DMS114 treated with DMSO at 0.1 percent for 48 hours (cell line): Measurements from ENCODE around the gene DUSP9.
"Not testable (repeated sequence)": the region's sequence is repeated elsewhere in the genome, so short reads cannot be mapped to it uniquely, and the experiment has no call there.

Experiments used
- DNase-seq: peaks from one replicate; lab custom pipeline; 2025; ENCODE audit not compliant: unreplicated experiment; lab: John Stamatoyannopoulos, UW

DUSP9 gene, protein sequence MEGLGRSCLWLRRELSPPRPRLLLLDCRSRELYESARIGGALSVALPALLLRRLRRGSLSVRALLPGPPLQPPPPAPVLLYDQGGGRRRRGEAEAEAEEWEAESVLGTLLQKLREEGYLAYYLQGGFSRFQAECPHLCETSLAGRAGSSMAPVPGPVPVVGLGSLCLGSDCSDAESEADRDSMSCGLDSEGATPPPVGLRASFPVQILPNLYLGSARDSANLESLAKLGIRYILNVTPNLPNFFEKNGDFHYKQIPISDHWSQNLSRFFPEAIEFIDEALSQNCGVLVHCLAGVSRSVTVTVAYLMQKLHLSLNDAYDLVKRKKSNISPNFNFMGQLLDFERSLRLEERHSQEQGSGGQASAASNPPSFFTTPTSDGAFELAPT

DNA sequence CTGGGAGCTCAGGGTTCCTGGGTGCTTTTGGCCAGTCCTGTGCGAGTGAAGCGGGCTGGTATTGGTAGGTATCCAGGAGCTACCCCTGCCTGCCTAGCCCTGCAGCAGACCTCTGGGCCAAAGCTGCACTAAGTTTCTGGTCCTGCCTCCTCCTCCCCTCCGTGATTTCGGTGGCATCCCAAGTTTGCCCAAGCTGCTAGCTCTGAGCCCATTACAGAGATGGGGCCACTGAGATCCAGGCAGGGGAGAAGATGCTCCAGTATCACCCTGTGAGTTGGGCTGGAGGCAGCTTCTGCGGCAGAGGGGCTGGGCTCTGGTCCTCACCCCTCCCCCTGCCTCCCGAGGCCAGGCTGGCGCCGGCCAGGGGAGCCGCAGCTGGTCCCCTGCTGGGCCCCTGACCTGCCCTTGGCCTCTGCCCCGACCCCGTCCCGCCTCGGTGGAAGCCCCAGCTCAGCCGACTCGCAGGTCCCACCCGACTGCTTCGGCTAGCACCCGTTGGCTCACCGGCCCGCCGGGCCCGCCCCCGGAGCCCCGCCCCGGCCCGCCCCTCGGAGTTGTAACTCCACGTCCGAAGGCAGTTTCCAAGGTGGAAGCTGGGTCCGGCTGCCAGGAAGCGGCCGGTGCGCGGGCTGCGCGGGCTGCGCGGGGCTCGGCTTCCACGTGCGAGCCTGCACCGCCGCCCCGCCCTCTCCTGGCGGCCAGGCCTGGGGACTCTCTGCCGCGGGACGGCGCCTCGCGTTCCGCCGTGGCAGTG lies at the start of gene DUSP9:
Gene DUSP9, plus strand, starts transcription at position 584 of the 754 bp plus-strand sequence. CDS start 751 bp downstream, outside the sequence.
- no peak for DNase-seq

DNA sequence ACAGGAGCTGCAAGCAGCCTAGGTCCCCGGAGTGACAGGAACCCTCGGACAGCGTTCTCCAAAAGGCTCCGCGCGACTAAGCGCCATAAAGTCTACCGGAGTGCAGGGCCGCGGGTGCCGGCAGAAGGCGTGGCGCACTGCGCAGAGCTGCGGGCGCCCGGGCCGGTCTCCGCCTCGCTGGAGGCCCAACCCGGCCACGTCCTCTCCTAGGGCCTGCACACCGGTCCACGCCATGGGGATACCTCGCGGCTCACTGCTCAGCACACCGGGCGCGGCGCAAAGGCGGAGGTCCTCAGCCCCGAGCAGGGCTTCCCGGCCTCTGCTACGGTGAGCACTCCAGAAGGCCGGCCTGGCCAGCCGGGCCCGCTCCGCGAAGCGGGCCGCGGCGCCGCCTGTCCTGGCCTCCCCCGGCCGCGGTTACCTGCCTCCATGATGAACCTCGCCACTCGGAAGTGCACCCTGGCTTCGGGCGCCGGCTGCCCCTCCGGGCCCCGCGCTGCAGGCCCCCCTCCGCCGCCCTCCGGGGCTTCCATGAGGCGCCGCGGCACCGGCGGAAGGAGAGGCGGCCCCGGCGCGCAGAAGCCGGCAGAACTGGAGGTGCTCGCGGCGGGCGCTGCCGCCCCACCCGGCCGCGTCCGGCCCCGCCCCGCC lies 48.3 kb upstream of the DUSP9 start, which contains the start of gene CCNQ:
Gene CCNQ, minus strand, starts transcription at position 599 of the 651 bp plus-strand sequence. Its CDS starts 66 bp downstream, at position 533.
- no peak for DNase-seq

DNA sequence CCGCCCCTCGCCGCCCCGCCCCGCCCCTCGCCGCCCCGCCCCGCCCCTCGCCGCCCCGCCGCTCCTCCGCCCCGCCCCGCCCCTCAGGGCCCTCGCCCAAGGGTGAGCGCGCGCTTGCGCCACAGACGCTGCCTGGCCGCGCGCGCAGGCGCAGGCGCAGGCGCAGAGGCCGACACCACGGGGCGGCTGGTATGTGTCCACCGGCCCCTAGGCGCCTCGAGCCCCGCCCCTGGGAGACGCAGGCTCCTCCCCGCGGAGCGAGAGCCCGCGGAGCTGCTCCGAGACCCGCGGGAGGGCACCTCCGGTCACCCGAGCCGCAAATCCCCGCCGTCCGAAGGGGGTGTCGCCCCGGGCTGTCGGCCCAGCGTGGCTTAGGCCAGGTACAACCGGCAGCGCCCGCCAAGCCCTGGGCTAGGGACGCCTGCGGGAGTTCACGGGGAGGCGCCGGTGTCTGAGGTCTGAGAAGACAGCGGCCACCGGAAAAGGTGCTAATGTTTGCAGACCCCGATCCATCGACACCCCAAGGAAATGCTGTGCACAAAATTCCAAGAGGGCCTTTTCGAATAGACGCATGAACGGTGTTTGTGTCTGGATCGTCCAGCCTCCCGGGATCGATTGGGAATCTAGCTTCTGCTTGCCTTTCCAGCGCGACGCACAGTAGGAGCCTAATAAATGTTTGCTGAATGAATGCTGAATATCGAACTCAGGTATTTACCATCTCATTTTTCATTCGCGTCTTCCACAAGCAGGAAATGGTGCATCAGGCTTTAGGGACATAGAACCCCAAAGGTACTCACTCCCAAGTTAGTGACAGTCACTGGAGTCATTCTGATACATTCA lies 47.6 kb upstream of the DUSP9 start:
- peak; percentile 57 for DNase-seq

DNA sequence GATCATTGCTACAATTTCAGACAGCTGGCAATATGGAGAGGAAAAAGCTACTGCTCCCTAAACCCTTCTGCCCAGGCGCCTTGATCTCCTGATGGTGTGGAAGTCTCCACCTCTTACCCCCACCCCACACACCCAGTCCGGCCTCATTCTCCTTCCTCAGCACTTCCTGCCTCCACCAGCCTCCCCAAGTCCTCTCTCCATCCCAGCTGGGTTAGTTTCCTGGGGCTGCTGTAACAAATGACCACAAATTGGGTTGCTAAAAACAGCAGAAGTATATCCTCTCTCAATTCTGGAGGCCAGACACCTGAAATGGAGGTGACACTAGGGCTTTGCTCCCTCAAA lies 47.0 kb upstream of the DUSP9 start:
- DNase-seq: no peak

GRCh38 chrX:153600921-153601320 lies 46.1 kb upstream of the DUSP9 start:
- DNase-seq: no peak

GRCh38 chrX:153601511-153602110 lies 45.4 kb upstream of the DUSP9 start:
- DNase-seq: no peak

GRCh38 chrX:153602601-153603000 lies 44.4 kb upstream of the DUSP9 start:
- no peak for DNase-seq

GRCh38 chrX:153603131-153603656 lies 43.8 kb upstream of the DUSP9 start:
- DNase-seq: no peak

DNA sequence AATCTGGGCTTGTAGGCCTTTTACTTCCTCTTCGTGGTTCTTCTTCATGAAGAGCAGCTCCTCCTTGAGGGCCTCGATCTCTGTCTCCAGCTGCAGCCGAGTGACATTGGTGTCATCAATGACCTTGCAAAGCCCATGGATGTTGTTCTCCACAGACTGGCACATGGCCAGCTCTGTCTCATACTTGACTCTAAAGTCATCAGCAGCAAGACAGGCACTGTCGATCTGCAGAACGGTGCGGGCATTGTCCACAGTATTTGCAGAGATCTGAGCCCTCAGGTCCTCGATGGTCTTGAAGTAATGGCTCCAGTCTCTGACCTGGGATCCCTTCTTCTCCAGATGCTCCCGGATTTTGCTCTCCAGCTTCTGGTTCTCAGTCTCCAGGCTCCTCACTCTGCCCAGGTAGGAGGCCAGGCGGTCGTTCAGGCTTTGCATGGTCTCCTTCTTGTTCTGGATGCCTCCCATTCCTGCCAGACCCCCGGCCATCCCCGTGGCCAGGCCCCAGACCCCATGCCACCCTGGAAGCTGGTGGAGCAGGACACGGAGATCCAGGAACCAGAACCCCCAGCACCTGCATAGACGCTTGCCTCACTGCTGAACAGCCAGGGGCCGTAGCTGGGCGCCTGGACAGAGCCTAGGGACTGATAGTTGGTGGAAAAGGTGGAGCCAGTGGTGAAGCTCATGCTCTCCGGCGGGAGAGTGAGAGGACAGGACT lies 42.2 kb upstream of the DUSP9 start:
- not testable (repeated sequence) for DNase-seq

DNA sequence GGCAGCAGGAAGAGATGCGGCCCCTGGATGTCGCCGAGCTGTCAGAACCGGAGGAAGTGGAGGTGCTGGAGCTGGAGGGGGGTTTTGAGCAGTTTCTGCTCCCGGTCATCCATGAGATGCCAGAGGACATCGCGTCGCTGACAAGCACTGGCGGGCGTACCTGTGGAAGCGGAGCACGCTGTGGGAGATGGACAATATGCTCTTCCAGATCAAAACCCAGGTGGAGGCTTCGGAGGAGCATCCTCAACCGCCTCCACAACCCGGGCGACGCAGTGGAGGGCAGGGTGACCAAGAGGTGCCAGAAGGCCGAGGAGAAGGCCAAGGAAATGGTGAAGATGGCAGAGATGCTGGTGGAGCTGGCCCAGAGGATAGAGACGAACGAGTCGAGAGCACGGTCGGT lies 40.5 kb upstream of the DUSP9 start:
- no peak for DNase-seq

GRCh38 chrX:153608376-153608775 lies 38.6 kb upstream of the DUSP9 start:
- no peak for DNase-seq

DNA sequence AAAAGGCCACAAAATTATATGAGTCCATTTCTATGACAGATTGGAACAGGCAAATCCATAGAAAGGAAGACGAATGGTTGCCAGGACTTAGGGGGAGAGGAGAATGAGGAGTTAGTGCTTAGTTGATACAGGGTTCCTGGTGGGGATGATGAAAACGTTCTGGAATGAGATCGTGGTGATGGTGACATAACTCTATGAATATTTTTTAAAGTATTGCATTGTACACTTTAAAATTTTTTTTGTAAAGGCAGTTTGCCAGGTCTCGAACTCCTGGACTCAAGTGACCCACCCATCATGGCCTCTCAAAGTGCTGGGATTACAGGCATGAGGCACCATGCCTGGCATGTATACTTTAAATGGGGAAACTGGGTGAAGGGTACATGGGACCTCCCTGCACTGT lies 38.2 kb upstream of the DUSP9 start:
- no peak for DNase-seq

DNA sequence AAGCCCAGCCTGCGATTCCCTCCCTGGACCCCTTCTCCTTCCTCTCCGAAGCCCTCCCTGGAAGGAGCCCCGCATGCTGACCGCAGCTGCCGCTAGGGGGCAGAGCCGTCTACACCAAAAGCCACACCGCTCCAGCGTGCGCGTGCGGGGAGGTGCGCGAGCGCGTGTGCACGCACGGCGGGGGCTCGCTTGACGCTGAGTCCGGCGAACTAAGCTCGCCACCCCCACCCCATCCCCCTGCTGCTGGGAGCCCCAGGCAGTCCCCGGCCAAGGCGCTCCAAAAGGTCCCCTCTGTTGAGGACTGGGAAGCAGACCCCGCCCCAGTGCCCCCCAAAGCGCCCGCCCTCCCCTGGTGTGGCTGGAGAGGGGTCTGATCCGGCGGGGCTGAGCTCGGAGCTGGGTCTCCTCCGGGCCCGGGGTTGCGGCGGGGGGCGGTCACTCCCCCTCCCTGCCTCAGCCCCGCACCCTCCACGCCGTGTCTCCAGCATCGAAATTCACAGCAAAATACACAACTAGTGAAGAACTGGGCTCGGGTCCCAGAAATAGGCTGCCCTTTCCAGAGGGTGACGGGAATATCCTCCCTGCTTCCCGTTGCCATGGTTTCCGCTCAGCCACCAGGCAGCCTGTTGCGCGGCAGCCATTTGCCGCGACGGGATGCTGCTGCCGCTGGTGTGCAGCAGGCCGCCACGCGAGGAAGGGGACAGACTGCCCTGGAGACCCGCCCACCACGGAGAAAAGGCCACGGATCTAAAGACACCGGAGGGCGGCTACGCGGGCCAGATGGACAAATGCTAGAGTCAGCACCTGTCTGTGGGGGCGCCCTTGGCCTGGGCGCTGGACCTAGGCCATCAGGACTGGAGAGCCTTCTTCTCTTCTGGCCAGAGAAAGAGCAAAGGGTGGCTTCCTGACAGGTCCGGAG lies 36.8 kb upstream of the DUSP9 start:
- DNase-seq: peak; percentile 37

GRCh38 chrX:153610836-153611213 lies 36.2 kb upstream of the DUSP9 start:
- DNase-seq: no peak

DNA sequence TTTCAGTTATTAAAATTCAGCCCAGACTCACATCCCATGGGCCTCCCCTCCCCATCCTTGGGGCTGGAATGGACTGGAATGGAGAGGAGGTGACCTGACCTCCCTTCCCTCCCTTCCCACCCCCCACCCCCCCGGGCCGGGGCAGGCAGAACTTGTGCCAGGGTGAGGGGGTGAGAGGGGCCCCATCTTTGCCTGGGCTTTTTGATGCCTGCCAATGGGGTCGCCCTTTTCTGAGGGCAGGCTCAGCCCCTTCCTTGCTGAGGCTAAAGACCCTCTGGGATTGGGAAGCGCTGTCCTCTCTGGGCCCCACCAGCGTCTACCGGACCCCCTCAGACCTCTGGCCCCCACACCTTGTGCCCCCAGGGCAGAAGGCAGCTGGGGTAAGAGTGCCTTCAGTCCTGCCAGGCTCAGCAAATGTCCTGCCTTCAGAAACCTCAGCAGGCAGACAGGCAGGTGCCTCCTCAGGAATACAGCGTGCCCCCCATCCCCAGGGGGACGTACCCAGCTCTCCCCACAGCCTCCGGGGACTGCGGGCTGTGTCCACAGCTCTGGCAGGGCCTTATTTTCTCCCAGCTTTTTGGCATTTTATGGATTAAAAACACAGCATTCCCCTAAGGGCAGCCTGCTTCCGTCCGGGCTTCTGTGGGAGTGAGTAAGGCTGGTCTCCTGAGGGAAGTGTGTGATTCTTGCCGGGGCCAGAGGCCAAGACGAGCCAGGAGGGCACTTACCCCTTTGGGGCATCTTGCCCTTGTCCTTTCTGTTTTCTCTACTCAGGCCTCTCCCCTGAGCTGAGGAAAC lies 35.5 kb upstream of the DUSP9 start:
- DNase-seq: no peak

GRCh38 chrX:153612413-153612812 lies 34.6 kb upstream of the DUSP9 start:
- no peak for DNase-seq

DNA sequence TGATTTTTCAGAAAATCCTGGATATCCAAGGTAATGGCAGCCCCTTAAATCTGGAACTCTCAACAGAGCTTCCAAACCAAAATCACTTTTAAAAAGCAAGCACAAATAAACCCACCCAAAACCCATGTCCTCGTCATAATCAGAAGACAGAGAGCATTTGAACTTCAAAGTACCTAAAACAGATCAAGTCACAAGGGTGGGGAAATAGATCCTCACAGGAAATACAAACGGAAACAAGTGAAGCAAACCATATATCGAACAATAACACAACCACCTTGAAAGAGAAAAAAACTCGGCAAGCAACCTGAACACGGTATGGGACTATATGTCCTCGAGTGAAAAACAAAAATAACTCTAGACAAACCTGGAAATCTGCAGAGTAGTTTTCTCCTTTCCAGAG lies 32.2 kb upstream of the DUSP9 start:
- DNase-seq: no peak

DNA sequence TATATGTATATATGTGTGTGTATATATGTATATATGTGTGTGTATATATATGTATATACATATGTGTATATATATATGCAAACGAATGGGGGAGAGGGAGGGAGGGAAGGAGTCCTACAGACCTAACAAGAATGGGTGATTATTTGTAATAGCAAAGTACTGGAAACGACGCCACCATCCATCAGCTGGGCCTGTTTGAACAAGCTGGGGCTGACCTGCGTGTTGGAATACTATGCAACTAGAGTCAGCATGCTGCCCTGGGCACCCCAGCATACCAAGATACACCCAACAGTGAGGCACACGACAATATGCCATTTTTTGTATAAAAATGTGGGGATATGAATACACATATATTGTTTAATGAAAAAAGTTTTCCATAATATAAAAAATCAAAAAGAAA lies 26.4 kb upstream of the DUSP9 start:
- DNase-seq: no peak
